ENCODE data around the gene RYR3.

- TF ChIP-seq, protein P1, sequence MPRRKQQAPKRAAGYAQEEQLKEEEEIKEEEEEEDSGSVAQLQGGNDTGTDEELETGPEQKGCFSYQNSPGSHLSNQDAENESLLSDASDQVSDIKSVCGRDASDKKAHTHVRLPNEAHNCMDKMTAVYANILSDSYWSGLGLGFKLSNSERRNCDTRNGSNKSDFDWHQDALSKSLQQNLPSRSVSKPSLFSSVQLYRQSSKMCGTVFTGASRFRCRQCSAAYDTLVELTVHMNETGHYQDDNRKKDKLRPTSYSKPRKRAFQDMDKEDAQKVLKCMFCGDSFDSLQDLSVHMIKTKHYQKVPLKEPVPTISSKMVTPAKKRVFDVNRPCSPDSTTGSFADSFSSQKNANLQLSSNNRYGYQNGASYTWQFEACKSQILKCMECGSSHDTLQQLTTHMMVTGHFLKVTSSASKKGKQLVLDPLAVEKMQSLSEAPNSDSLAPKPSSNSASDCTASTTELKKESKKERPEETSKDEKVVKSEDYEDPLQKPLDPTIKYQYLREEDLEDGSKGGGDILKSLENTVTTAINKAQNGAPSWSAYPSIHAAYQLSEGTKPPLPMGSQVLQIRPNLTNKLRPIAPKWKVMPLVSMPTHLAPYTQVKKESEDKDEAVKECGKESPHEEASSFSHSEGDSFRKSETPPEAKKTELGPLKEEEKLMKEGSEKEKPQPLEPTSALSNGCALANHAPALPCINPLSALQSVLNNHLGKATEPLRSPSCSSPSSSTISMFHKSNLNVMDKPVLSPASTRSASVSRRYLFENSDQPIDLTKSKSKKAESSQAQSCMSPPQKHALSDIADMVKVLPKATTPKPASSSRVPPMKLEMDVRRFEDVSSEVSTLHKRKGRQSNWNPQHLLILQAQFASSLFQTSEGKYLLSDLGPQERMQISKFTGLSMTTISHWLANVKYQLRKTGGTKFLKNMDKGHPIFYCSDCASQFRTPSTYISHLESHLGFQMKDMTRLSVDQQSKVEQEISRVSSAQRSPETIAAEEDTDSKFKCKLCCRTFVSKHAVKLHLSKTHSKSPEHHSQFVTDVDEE (CRISPR knock-in tag; IDR thresholded peaks at IDR 0.05), result no peak
- TF ChIP-seq ZNF8 (CRISPR knock-in tag; IDR thresholded peaks at IDR 0.05), result no peak
- TF ChIP-seq ZFP3 (CRISPR knock-in tag; IDR thresholded peaks at IDR 0.05), result no peak
- TF ChIP-seq RARB (CRISPR knock-in tag; IDR thresholded peaks at IDR 0.05), result no peak
- no peak for TF ChIP-seq ZFP30 (CRISPR knock-in tag; IDR thresholded peaks at IDR 0.05)
- no peak for TF ChIP-seq ISL1 (CRISPR knock-in tag; IDR thresholded peaks at IDR 0.05)
- TF ChIP-seq TCF4 (CRISPR knock-in tag; IDR thresholded peaks at IDR 0.05; ENCODE audit: borderline replicate concordance), result no peak
- TF ChIP-seq POU6F1 (CRISPR knock-in tag; IDR thresholded peaks at IDR 0.05; ENCODE audit: borderline replicate concordance, low read depth), result no peak
- no peak for TF ChIP-seq GLIS3 (CRISPR knock-in tag; IDR thresholded peaks at IDR 0.05)
- no peak for TF ChIP-seq ARNTL (CRISPR knock-in tag; IDR thresholded peaks at IDR 0.05; ENCODE audit: borderline replicate concordance, low read depth)
- TF ChIP-seq SNAI2 (CRISPR knock-in tag; IDR thresholded peaks at IDR 0.05), result no peak
These were observed 14.7 kb upstream of the RYR3 start for GRCh38 chr15:33296050-33296449.
